AG09309 (cell line): ENCODE measurements around the gene SCN8A.

ENCODE experiments used
- DNase-seq: peaks from one replicate; pipeline ENCODE4 v3.0.0-alpha.2; 2010; ENCODE audit warnings: low read depth
- H3K4me3 ChIP-seq: 2 replicates; pipeline ENCODE4 v1.5.1; 2011; ENCODE audit warnings: mild to moderate bottlenecking, low read depth, low read length, moderate library complexity; ENCODE audit not compliant: control insufficient read depth
- CTCF ChIP-seq: IDR thresholded peaks from 2 replicates; pipeline ENCODE4 v1.5.1; 2011; ENCODE audit warnings: mild to moderate bottlenecking, low read depth, low read length, inconsistent platforms; ENCODE audit not compliant: insufficient read depth, control insufficient read depth; ENCODE audit errors: missing control alignments

Gene SCN8A

GRCh38 chr12:51838036-51838435, 247.0 kb downstream of the SCN8A start:
- TF ChIP-seq CTCF: no peak
- no peak overlapping the region for H3K4me3 ChIP-seq
- DNase-seq: no peak

GRCh38 chr12:51838762-51839161, 247.7 kb downstream of the SCN8A start:
- no peak overlapping the region for H3K4me3 ChIP-seq
- no peak for TF ChIP-seq CTCF
- DNase-seq: no peak

- TF ChIP-seq CTCF: no peak
- H3K4me3 ChIP-seq: no peak overlapping the region
- no peak for DNase-seq
Measured at GRCh38 chr12:51839310-51839947, 248.4 kb downstream of the SCN8A start.

GRCh38 chr12:51840966-51841365, 249.9 kb downstream of the SCN8A start:
- no peak for DNase-seq
- no peak for TF ChIP-seq CTCF
- no peak overlapping the region for H3K4me3 ChIP-seq

- no peak for TF ChIP-seq CTCF
- DNase-seq: no peak
- H3K4me3 ChIP-seq: no peak overlapping the region
Measured at GRCh38 chr12:51841727-51842126, 250.7 kb downstream of the SCN8A start.

GRCh38 chr12:51844854-51845253, 253.8 kb downstream of the SCN8A start:
- DNase-seq: no peak
- no peak for TF ChIP-seq CTCF
- H3K4me3 ChIP-seq: no peak overlapping the region

GRCh38 chr12:51845482-51845881, 254.4 kb downstream of the SCN8A start:
- no peak for TF ChIP-seq CTCF
- no peak for DNase-seq
- no peak overlapping the region for H3K4me3 ChIP-seq
